K562 (cell line): Measurements from ENCODE around the gene TMEM86B. TPM values are rescaled to one million over a fixed set of nuclear protein-coding genes. Genes with fewer than 3 reads are reported as not detected.
A peak's percentile ranks its signal among the peaks of the same experiment; 100 is the strongest.

ENCODE experiments used
- ATAC-seq: fragments of 200-7000 bp; cut with Tn5 transposase; 3 replicates; pipeline ENCODE4 v1.9.1; 2020; ENCODE audit warnings: moderate library complexity
- BruUV-seq: library from RNA; stranded (reverse); fragments of 400-500 nt; replicated peaks from 2 replicates; lab custom pipeline; 2021; lab: Mats Ljungman, UMichigan
- CTCF ChIA-PET: fragments of 300-600 bp; formaldehyde crosslinking; extraction: SDS; loops from one replicate; lab custom pipeline; 2021; ENCODE audit warnings: low intra/inter-chr PET ratio; lab: Yijun Ruan, JAX
- POLR2A ChIA-PET: fragments of 300-600, 350-650 bp; sonication (Branson Sonifier 250); formaldehyde crosslinking; extraction: SDS; loops from one replicate; lab custom pipeline; 2021; ENCODE audit warnings: antibody characterized with exemption, inconsistent platforms; lab: Yijun Ruan, JAX
- DNase-seq, 4 experiments: peaks; one replicate each; pipeline versions ENCODE4 v3.0.0 to v3.0.0-alpha.2; 2011 to 2018; ENCODE audit warnings: low spot score in 3 of 4, mixed read lengths in 3 of 4; ENCODE audit errors: extremely low read depth in 1 of 4
- FAIRE-seq: peaks from 2 replicates; lab custom pipeline; 2011; peaks lifted over from hg19 to GRCh38; lab: Jason Lieb, UNC
- H2AFZ ChIP-seq: 2 replicates; pipeline ENCODE4 v1.6.0; 2011; ENCODE audit warnings: low read depth, low read length, control low read depth, inconsistent platforms
- H3K27ac ChIP-seq: fragments of 200-600 bp; 3 replicates; pipeline ENCODE4 v1.8.0; 2011; ENCODE audit warnings: low read depth, mild to moderate bottlenecking, control low read depth, inconsistent platforms, low read length, moderate library complexity, mixed read lengths; ENCODE audit errors: extremely low read depth
- H3K27me3 ChIP-seq, 2 experiments: fragments of 300-600 bp in 1 of 2; 2 replicates in 1 of 2; 3 replicates in 1 of 2; pipeline versions ENCODE4 v1.6.0 to v1.8.0; 2011; ENCODE audit warnings: inconsistent platforms in 2 of 2, low read length in 2 of 2, mild to moderate bottlenecking in 1 of 2, mixed read lengths in 1 of 2, moderate library complexity in 1 of 2; ENCODE audit not compliant: control insufficient read depth in 2 of 2, insufficient read depth in 2 of 2
- H3K36me3 ChIP-seq: fragments of 300-600 bp; 3 replicates; pipeline ENCODE4 v1.8.0; 2011; ENCODE audit warnings: mild to moderate bottlenecking, low read length, inconsistent platforms; ENCODE audit not compliant: control insufficient read depth, insufficient read depth
- H3K4me1 ChIP-seq, 2 experiments: fragments of 200-600 bp in 1 of 2; replicated peaks in 1 of 2; 2 replicates in 1 of 2; 3 replicates in 1 of 2; pipeline versions ENCODE4 v1.5.1 to v1.8.0; 2011; ENCODE audit warnings: inconsistent platforms in 2 of 2, low read length in 2 of 2, mild to moderate bottlenecking in 1 of 2, mixed read lengths in 1 of 2, moderate library complexity in 1 of 2; ENCODE audit not compliant: control insufficient read depth in 2 of 2, insufficient read depth in 2 of 2
- H3K4me2 ChIP-seq: 2 replicates; pipeline ENCODE4 v1.6.1; 2011; ENCODE audit warnings: low read length, control low read depth, inconsistent platforms, mixed read lengths; ENCODE audit not compliant: insufficient read depth
- H3K4me3 ChIP-seq: fragments of 200-600 bp; sonication (generic), shearing (Covaris generic); 2 replicates; pipeline ENCODE4 v1.5.1; 2016; ENCODE audit warnings: control low read depth, inconsistent platforms
- H3K79me2 ChIP-seq: fragments of 200-600 bp; 3 replicates; pipeline ENCODE4 v1.8.0; 2011; ENCODE audit warnings: low read length, inconsistent platforms; ENCODE audit not compliant: control insufficient read depth, insufficient read depth
- H3K9ac ChIP-seq, 2 experiments: 2 replicates each; pipeline versions ENCODE4 v1.6.0 to v1.6.1; 2011; ENCODE audit warnings: low read depth in 2 of 2, low read length in 2 of 2, control low read depth in 1 of 2, inconsistent platforms in 1 of 2, mild to moderate bottlenecking in 1 of 2, mixed read lengths in 1 of 2; ENCODE audit not compliant: insufficient read depth in 1 of 2
- H3K9me1 ChIP-seq: one replicate; pipeline ENCODE4 v1.6.0; 2011; ENCODE audit warnings: inconsistent platforms, mild to moderate bottlenecking, low read length, moderate library complexity; ENCODE audit not compliant: control insufficient read depth, insufficient read depth
- H3K9me3 ChIP-seq: replicated peaks from 2 replicates; pipeline ENCODE4 v1.5.1; 2011; ENCODE audit warnings: low read depth, low read length, inconsistent platforms; ENCODE audit not compliant: control insufficient read depth, insufficient read depth
- H4K20me1 ChIP-seq: replicated peaks from 2 replicates; pipeline ENCODE4 v1.6.1; 2011; ENCODE audit warnings: low read length, inconsistent platforms, mixed read lengths; ENCODE audit not compliant: control insufficient read depth, insufficient read depth
- POLR2G ChIP-seq: fragments of 200-400 bp; formaldehyde crosslinking; IDR thresholded peaks from 2 replicates; pipeline ENCODE4 v1.6.1; 2017; ENCODE audit warnings: low read depth, mild to moderate bottlenecking, antibody characterized with exemption, low read length, moderate library complexity
- POLR3A ChIP-seq: IDR thresholded peaks from 2 replicates; pipeline ENCODE4 v1.6.1; 2011; ENCODE audit warnings: borderline replicate concordance, mild to moderate bottlenecking, moderate library complexity; ENCODE audit not compliant: insufficient read length, insufficient read depth; ENCODE audit errors: extremely low read depth
- RBM22 ChIP-seq: fragments of 200-400 bp; formaldehyde crosslinking; IDR thresholded peaks from 2 replicates; pipeline ENCODE4 v1.6.1; 2018; ENCODE audit warnings: low read length, low read depth; ENCODE audit not compliant: poor library complexity, severe bottlenecking
- WGBS: fragments of 100-300 bp; shearing (Covaris generic); methylation state at CpG from one replicate; pipeline ENCODE4 v1.1.6; 2016; ENCODE audit warnings: low coverage, mixed read lengths; ENCODE audit not compliant: insufficient coverage; ENCODE audit errors: missing lambda C conversion rate; 5-methylcytosine and 5-hydroxymethylcytosine counted together
- in situ Hi-C: fragments of 300-500 bp; cut with MboI; formaldehyde crosslinking; loops from 4 replicates; pipeline ENCODE4 v1.15.0; 2018; ENCODE audit warnings: inconsistent platforms, mixed read lengths
- intact Hi-C: fragments of 100-400 bp; cut with micrococcal nuclease; formaldehyde crosslinking; loops from 2 replicates; pipeline ENCODE4 v1.14.2; 2022
- polyA plus RNA-seq, 8 experiments: library from polyadenylated mRNA; depleted of rRNA in 4 of 8; stranded (reverse) in 5 of 8; unstranded in 3 of 8; fragments of >200 nt; fragmentation: Nextera tagmentation in 2 of 8; fragmentation: Illumina TruSeq in 1 of 8; extraction: Ambion mirVana in 2 of 8; extraction: Trizol in 1 of 8; gene quantifications; 2 replicates each; pipeline versions ENCODE4 v1.2.1 to v1.2.3, GENCODE V29; 2011 to 2014; ENCODE audit warnings: inconsistent platforms in 1 of 8, missing spikeins in 1 of 8
- total RNA-seq, 7 experiments: library from RNA; depleted of rRNA in 6 of 7; stranded (reverse); fragments of >200 nt in 6 of 7; fragmentation: Illumina TruSeq in 2 of 7; extraction: Trizol in 2 of 7; gene quantifications; 2 replicates each; pipeline versions ENCODE4 v1.2.1 to v1.2.3, GENCODE V29; 2011 to 2021; ENCODE audit warnings: low replicate concordance in 1 of 7

Gene TMEM86B
- total and polyA plus RNA-seq, 9 of the 15 experiments (the other 6 are each of a cell fraction or from before 2014, with no cell fraction given): 0.28 to 7.9 (median 2.1) TPM

GRCh38 chr19:55228015-55228391, 560 bp downstream of the TMEM86B start:
- H3K27ac ChIP-seq: no peak overlapping the region
- 86% methylated on average over 13 of the region's 17 CpGs for WGBS
- no peaks in the 10 kb centered on the region for H4K20me1 ChIP-seq
- no peaks in the 10 kb centered on the region for H3K79me2 ChIP-seq
- ChIA-PET CTCF (no interaction called here), POLR2A (interaction anchor here (0.6 to 2.2 kb wide), 6 partner anchors 11 to 360 kb away, joined by 3 to 13 read pairs (median 5); partner anchors contain the start of gene PPP6R1)
- TF ChIP-seq RBM22: peak; percentile 43
- peak; percentile 38 for TF ChIP-seq POLR2G
- no peak for TF ChIP-seq POLR3A
- no TSS peak for BruUV-seq
- H3K4me1 ChIP-seq: peaks cover 0 to 52% of the 10 kb centered on the region in 2 experiments; a peak in 2 of 5 replicates
- no peak overlapping the region for H2AFZ ChIP-seq
- no peaks in the 10 kb centered on the region for H3K27me3 ChIP-seq
- in situ Hi-C loops: no loop called here
- ATAC-seq (no peak), FAIRE-seq (no peak), DNase-seq (no peak)
- H3K4me2 ChIP-seq: no peak overlapping the region
- peaks cover 76% of the 10 kb centered on the region; the same call in 2 of the 3 replicates for H3K36me3 ChIP-seq
- H3K9ac ChIP-seq: no peak overlapping the region; a peak in 1 of 4 replicates
- no peak overlapping the region for H3K4me3 ChIP-seq
- intact Hi-C loops: no loop called here
- no peaks in the 10 kb centered on the region for H3K9me3 ChIP-seq
- peaks cover 3% of the 10 kb centered on the region for H3K9me1 ChIP-seq
